Stimulated activated naive CD8-positive, alpha-beta T cell treated with anti-CD3 and anti-CD28 coated beads, Interleukin-15, amount 100 ng/mL, for 72 hours (primary cell): ENCODE results near the gene BPIFA3.

Experiments used
- ATAC-seq: fragments of 150-1000 bp; cut with Tn5 transposase; 2 replicates; pipeline ENCODE4 v1.10.0; 2021; ENCODE audit warnings: mild to moderate bottlenecking, moderate library complexity
- DNase-seq, 2 donors: peaks; one replicate each; pipeline ENCODE4 v3.0.0; 2021 to 2022
- H3K27ac Mint-ChIP-seq, 2 donors: one replicate each; pipeline ENCODE4 v1.8.0; 2022; ENCODE audit warnings: mild to moderate bottlenecking in 2 of 2, mixed read lengths in 2 of 2, moderate library complexity in 2 of 2
- H3K27me3 Mint-ChIP-seq: one replicate; pipeline ENCODE4 v1.8.0; 2022; ENCODE audit warnings: mixed read lengths
- H3K4me1 Mint-ChIP-seq: one replicate; pipeline ENCODE4 v1.8.0; 2022; ENCODE audit warnings: mild to moderate bottlenecking, mixed read lengths
- H3K4me3 Mint-ChIP-seq, 2 donors: one replicate each; pipeline ENCODE4 v1.8.0; 2022; ENCODE audit warnings: mild to moderate bottlenecking in 2 of 2, mixed read lengths in 2 of 2, moderate library complexity in 1 of 2
- H3K9me3 Mint-ChIP-seq, 2 donors: one replicate each; pipeline ENCODE4 v1.8.0; 2022; ENCODE audit warnings: mixed read lengths in 2 of 2

Gene BPIFA3

GRCh38 chr20:33239418-33239817 is 22.3 kb downstream of the BPIFA3 start:
- H3K27me3 Mint-ChIP-seq = peaks cover 6% of the 10 kb centered on the region
- H3K4me3 Mint-ChIP-seq = no peak overlapping the region
- H3K9me3 Mint-ChIP-seq = no peaks in the 10 kb centered on the region
- DNase-seq = no peak
- ATAC-seq = no peak
- no peaks in the 10 kb centered on the region for H3K4me1 Mint-ChIP-seq
- H3K27ac Mint-ChIP-seq = no peak overlapping the region

- no peak for ATAC-seq
- H3K27ac Mint-ChIP-seq = peak overlapping the region in 1 of 2 donors; percentile 40
- no peak overlapping the region for H3K4me3 Mint-ChIP-seq
- no peaks in the 10 kb centered on the region for H3K4me1 Mint-ChIP-seq
- H3K27me3 Mint-ChIP-seq = peaks cover 6% of the 10 kb centered on the region
- H3K9me3 Mint-ChIP-seq = no peaks in the 10 kb centered on the region
- no peak for DNase-seq
These were observed 23.0 kb downstream of the BPIFA3 start for GRCh38 chr20:33239979-33240736.

- Mint-ChIP-seq H3K27ac (no peak overlapping the region), H3K9me3 (no peaks in the 10 kb centered on the region), H3K27me3 (peaks cover 6% of the 10 kb centered on the region), H3K4me3 (no peak overlapping the region), H3K4me1 (no peaks in the 10 kb centered on the region)
- no peak for ATAC-seq
- no peak for DNase-seq
These were observed 23.8 kb downstream of the BPIFA3 start for GRCh38 chr20:33240923-33241322.

GRCh38 chr20:33242319-33243100 is 25.4 kb downstream of the BPIFA3 start:
- no peaks in the 10 kb centered on the region for H3K27me3 Mint-ChIP-seq
- H3K4me1 Mint-ChIP-seq = no peaks in the 10 kb centered on the region
- DNase-seq (no peak), ATAC-seq (no peak)
- no peak overlapping the region for H3K27ac Mint-ChIP-seq
- no peak overlapping the region for H3K4me3 Mint-ChIP-seq
- no peaks in the 10 kb centered on the region for H3K9me3 Mint-ChIP-seq

DNA sequence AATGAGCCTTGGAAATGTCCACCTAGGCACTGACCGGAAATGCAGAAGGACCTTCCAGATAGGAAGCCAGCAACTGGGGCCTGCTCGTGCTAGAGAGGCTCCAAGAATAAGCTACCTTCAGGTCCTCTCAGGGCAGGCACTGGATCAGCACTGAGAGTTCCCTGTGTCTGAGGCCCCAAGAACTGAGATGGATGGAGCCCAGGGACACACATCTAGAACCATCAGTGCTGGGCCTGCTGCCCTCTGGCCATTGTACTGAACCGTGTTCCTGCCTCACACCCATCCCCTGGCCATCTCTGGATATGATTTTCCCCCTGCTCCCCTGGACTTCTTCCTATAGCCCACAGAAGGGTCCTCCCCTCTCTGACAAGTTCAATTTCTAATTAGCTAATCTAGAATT is 28.9 kb downstream of the BPIFA3 start:
- Mint-ChIP-seq H3K27me3 (no peaks in the 10 kb centered on the region), H3K4me1 (no peaks in the 10 kb centered on the region), H3K9me3 (no peaks in the 10 kb centered on the region), H3K27ac (no peak overlapping the region), H3K4me3 (no peak overlapping the region)
- DNase-seq (no peak), ATAC-seq (no peak)

DNA sequence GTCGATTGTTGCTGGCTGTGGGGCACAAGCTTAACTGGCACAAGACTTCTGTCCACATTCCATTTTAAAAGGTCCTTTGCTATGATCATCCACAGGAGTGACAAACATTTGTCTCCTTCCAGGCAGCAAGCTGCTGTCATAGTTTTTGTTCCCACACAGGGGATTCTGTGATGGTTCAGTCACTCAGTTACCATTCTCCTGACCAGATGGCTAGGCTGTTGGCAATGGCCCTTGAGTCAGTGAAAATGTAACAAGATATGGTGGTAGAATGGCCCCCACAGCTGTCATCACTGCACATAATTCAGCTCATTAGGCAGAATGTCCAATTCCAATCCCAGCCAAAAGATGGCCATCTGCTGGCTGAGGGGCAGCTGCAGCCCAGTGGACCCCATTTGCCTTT is 32.3 kb downstream of the BPIFA3 start:
- DNase-seq (no peak), ATAC-seq (no peak)
- peak overlapping the region in 1 of 2 donors; percentile 82 for H3K27ac Mint-ChIP-seq
- H3K4me1 Mint-ChIP-seq = no peaks in the 10 kb centered on the region
- H3K9me3 Mint-ChIP-seq = peaks cover 0 to 3% of the 10 kb centered on the region in 2 donors
- no peak overlapping the region for H3K4me3 Mint-ChIP-seq
- no peaks in the 10 kb centered on the region for H3K27me3 Mint-ChIP-seq

- no peak overlapping the region for H3K4me3 Mint-ChIP-seq
- no peaks in the 10 kb centered on the region for H3K27me3 Mint-ChIP-seq
- no peaks in the 10 kb centered on the region for H3K4me1 Mint-ChIP-seq
- H3K9me3 Mint-ChIP-seq = peaks cover 0 to 4% of the 10 kb centered on the region in 2 donors
- no peak overlapping the region for H3K27ac Mint-ChIP-seq
- DNase-seq (no peak), ATAC-seq (no peak)
These were observed 33.5 kb downstream of the BPIFA3 start for GRCh38 chr20:33250666-33251065.

- Mint-ChIP-seq H3K9me3 (peaks cover 0 to 4% of the 10 kb centered on the region in 2 donors), H3K4me1 (no peaks in the 10 kb centered on the region), H3K4me3 (no peak overlapping the region), H3K27me3 (no peaks in the 10 kb centered on the region), H3K27ac (no peak overlapping the region)
- DNase-seq = no peak
- no peak for ATAC-seq
These were observed 34.3 kb downstream of the BPIFA3 start for GRCh38 chr20:33251496-33251895.

DNA sequence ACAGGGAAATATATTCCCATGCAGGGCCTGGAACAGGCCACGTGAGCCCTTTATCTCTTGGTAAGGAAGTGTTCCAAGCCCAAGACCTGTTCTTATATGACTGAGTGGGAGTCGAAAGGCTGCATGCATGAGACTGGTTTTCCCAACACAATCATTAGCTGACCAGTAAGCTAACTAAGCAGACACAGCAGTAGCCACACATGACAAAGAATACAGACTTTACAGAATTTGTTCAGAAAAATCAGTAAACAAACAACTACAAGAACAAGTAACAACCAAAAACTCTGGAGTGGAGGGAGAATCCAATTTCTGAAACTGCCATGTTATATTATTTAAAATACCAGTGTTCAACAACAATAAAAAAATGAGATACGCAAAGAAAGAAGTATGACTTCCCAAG is 35.3 kb downstream of the BPIFA3 start:
- peaks cover 0 to 4% of the 10 kb centered on the region in 2 donors for H3K9me3 Mint-ChIP-seq
- no peaks in the 10 kb centered on the region for H3K27me3 Mint-ChIP-seq
- H3K4me1 Mint-ChIP-seq = no peaks in the 10 kb centered on the region
- H3K4me3 Mint-ChIP-seq = no peak overlapping the region
- H3K27ac Mint-ChIP-seq = no peak overlapping the region
- ATAC-seq (no peak), DNase-seq (no peak)

DNA sequence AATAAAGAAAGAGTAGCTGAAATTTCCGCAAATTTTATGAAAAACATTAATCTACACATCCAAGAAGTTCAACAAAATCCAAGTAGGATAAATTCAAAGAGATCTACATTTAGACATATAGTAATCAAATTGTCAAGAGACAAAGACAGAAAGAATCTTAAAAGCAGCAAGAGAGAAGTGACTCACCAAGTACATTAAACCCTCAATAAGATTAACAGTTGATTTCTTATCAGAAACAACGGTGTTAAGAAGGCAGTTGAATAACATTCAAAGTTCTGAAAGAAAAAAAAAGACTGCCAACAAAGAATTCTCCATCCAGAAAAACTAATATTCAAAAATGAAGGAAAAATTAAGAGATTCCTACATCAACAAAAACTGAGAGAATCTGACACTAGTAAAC is 37.9 kb downstream of the BPIFA3 start:
- Mint-ChIP-seq H3K9me3 (peaks cover 0 to 4% of the 10 kb centered on the region in 2 donors), H3K27me3 (no peaks in the 10 kb centered on the region), H3K4me1 (no peaks in the 10 kb centered on the region), H3K27ac (no peak overlapping the region), H3K4me3 (no peak overlapping the region)
- DNase-seq (no peak), ATAC-seq (no peak)

- DNase-seq (no peak), ATAC-seq (no peak)
- no peak overlapping the region for H3K27ac Mint-ChIP-seq
- H3K4me3 Mint-ChIP-seq = no peak overlapping the region
- peaks cover 4% of the 10 kb centered on the region for H3K4me1 Mint-ChIP-seq
- H3K27me3 Mint-ChIP-seq = peaks cover 13% of the 10 kb centered on the region
- peaks cover 0 to 4% of the 10 kb centered on the region in 2 donors for H3K9me3 Mint-ChIP-seq
These were observed 40.1 kb downstream of the BPIFA3 start for GRCh38 chr20:33257237-33257636.

- Mint-ChIP-seq H3K27me3 (peaks cover 17% of the 10 kb centered on the region), H3K4me3 (no peak overlapping the region)
These were observed 42.2 kb downstream of the BPIFA3 start for GRCh38 chr20:33259371-33259770.

GRCh38 chr20:33261465-33261864 is 44.3 kb downstream of the BPIFA3 start:
- DNase-seq = no peak
- H3K27me3 Mint-ChIP-seq = peaks cover 17% of the 10 kb centered on the region
- H3K4me3 Mint-ChIP-seq = no peak overlapping the region
- no peak for ATAC-seq
- H3K4me1 Mint-ChIP-seq = peaks cover 5% of the 10 kb centered on the region
- H3K9me3 Mint-ChIP-seq = no peaks in the 10 kb centered on the region
- H3K27ac Mint-ChIP-seq = no peak overlapping the region

More at GRCh38 chr20:33259371-33259770, 42.2 kb downstream of the BPIFA3 start:
- H3K27ac Mint-ChIP-seq = no peak overlapping the region
- peaks cover 5% of the 10 kb centered on the region for H3K4me1 Mint-ChIP-seq
- no peak for DNase-seq
- ATAC-seq = no peak
- peaks cover 0 to 2% of the 10 kb centered on the region in 2 donors for H3K9me3 Mint-ChIP-seq

DNA sequence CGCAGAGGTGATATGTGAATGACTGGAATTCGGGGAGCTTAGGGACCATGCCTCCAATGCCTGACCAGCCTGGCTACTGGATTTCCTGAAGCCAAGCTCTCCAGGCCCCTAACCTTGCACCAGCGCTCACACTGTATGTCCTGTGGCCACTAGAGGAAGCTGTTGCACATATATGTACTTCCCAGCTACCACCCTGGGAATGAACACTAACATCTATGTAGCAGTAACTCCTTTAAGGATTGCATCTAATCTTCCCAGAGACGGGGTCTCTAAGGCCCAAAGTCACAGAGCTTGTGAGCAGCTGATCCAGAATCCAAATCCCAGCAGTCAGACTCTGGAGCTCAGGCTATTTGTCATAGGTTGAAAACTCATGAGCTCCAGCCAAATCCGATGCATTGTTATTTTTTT is 45.5 kb downstream of the BPIFA3 start:
- DNase-seq (no peak), ATAC-seq (no peak)
- Mint-ChIP-seq H3K4me1 (peaks cover 5% of the 10 kb centered on the region), H3K9me3 (no peaks in the 10 kb centered on the region), H3K4me3 (no peak overlapping the region), H3K27ac (no peak overlapping the region), H3K27me3 (peaks cover 20% of the 10 kb centered on the region)

GRCh38 chr20:33263784-33264183 is 46.6 kb downstream of the BPIFA3 start:
- Mint-ChIP-seq H3K27me3 (peaks cover 28% of the 10 kb centered on the region), H3K4me1 (peaks cover 5% of the 10 kb centered on the region), H3K27ac (no peak overlapping the region), H3K4me3 (no peak overlapping the region), H3K9me3 (no peaks in the 10 kb centered on the region)
- no peak for DNase-seq
- ATAC-seq = no peak

DNA sequence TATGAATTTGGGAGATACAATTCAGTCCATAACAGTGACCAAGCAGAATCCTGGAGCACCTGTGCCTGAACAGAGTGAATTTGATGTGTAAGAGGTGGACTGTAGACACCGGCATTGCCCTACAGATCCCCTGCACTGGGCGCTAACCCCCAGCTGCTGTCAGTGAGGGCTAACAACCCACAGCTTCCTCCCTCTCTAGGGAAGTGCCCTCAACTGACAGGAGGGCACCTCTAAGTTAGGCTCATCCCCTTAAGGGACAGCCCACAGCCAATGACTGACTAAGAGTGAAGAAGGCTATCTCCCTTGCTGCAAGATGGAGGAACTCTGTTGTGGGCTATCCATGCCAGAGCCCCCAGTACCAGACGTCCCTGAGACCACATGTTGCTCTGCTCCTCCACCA is 50.5 kb downstream of the BPIFA3 start:
- Mint-ChIP-seq H3K27ac (peak overlapping the region in 1 of 2 donors; percentile 90), H3K4me3 (no peak overlapping the region), H3K27me3 (peaks cover 26% of the 10 kb centered on the region), H3K9me3 (no peaks in the 10 kb centered on the region), H3K4me1 (no peaks in the 10 kb centered on the region)
- ATAC-seq (no peak), DNase-seq (no peak)
